H9 (cell line): ENCODE data around the gene CARMIL3. TPM values are rescaled to one million over a fixed set of nuclear protein-coding genes. Genes with fewer than 3 reads are reported as not detected.

ENCODE experiments used
- DNase-seq: peaks from one replicate; pipeline ENCODE4 v3.0.0-alpha.2; 2017
- H2AFZ ChIP-seq: one replicate; pipeline ENCODE4 v1.6.1; 2013; ENCODE audit warnings: mild to moderate bottlenecking, low read length, control low read depth, moderate library complexity
- H2AK5ac ChIP-seq: 2 replicates; pipeline ENCODE4 v1.6.1; 2013; ENCODE audit warnings: low read length, control low read depth, mixed read lengths; ENCODE audit not compliant: insufficient read length
- H2BK120ac ChIP-seq: one replicate; pipeline ENCODE4 v1.6.1; 2013; ENCODE audit warnings: low read depth, mild to moderate bottlenecking, low read length, control low read depth, inconsistent platforms; ENCODE audit not compliant: poor library complexity, severe bottlenecking
- H2BK12ac ChIP-seq: 2 replicates; pipeline ENCODE4 v1.6.1; 2013; ENCODE audit warnings: low read length, control low read depth, mixed read lengths, low read depth; ENCODE audit not compliant: insufficient read length
- H2BK15ac ChIP-seq: 2 replicates; pipeline ENCODE4 v1.6.1; 2013; ENCODE audit warnings: low read depth, low read length, control low read depth
- H2BK20ac ChIP-seq: one replicate; pipeline ENCODE4 v1.6.1; 2013; ENCODE audit warnings: low read depth, mild to moderate bottlenecking, low read length, control low read depth, inconsistent platforms; ENCODE audit not compliant: poor library complexity, severe bottlenecking
- H2BK5ac ChIP-seq: 2 replicates; pipeline ENCODE4 v1.6.1; 2013; ENCODE audit warnings: low read length, control low read depth, mixed read lengths; ENCODE audit not compliant: insufficient read length
- H3K14ac ChIP-seq: 2 replicates; pipeline ENCODE4 v1.6.1; 2013; ENCODE audit warnings: low read length, control low read depth; ENCODE audit not compliant: insufficient read depth
- H3K18ac ChIP-seq: 2 replicates; pipeline ENCODE4 v1.6.1; 2013; ENCODE audit warnings: low read depth, mild to moderate bottlenecking, mixed read lengths, low read length, control low read depth; ENCODE audit not compliant: insufficient read length
- H3K23ac ChIP-seq: 2 replicates; pipeline ENCODE4 v1.6.1; 2013; ENCODE audit warnings: low read length, control low read depth, mixed read lengths, low read depth; ENCODE audit not compliant: insufficient read length
- H3K23me2 ChIP-seq: 2 replicates; pipeline ENCODE4 v1.6.1; 2013; ENCODE audit warnings: low read depth, mild to moderate bottlenecking, mixed read lengths, low read length, control low read depth; ENCODE audit not compliant: insufficient read length, poor library complexity, severe bottlenecking
- H3K27ac ChIP-seq: 2 replicates; pipeline ENCODE4 v1.5.1; 2013; ENCODE audit warnings: low read length, control low read depth, mixed read lengths, low read depth; ENCODE audit not compliant: insufficient read length
- H3K27me3 ChIP-seq: 2 replicates; pipeline ENCODE4 v1.6.1; 2013; ENCODE audit warnings: low read length, control low read depth, inconsistent platforms; ENCODE audit not compliant: insufficient read depth
- H3K4ac ChIP-seq: 2 replicates; pipeline ENCODE4 v1.6.1; 2013; ENCODE audit warnings: low read depth, mild to moderate bottlenecking, control low read depth, inconsistent platforms, low read length, moderate library complexity
- H3K4me1 ChIP-seq: 2 replicates; pipeline ENCODE4 v1.6.1; 2013; ENCODE audit warnings: low read length, control low read depth, inconsistent platforms; ENCODE audit not compliant: insufficient read depth
- H3K4me2 ChIP-seq: 2 replicates; pipeline ENCODE4 v1.6.1; 2013; ENCODE audit warnings: low read length, control low read depth, mixed read lengths; ENCODE audit not compliant: insufficient read length, insufficient read depth
- H3K56ac ChIP-seq: 2 replicates; pipeline ENCODE4 v1.6.1; 2013; ENCODE audit warnings: low read depth, mild to moderate bottlenecking, mixed read lengths, low read length, control low read depth; ENCODE audit not compliant: insufficient read length
- H3K79me1 ChIP-seq: 2 replicates; pipeline ENCODE4 v1.6.1; 2013; ENCODE audit warnings: low read depth, mild to moderate bottlenecking, moderate library complexity, low read length, control low read depth, inconsistent platforms; ENCODE audit not compliant: insufficient read depth, poor library complexity, severe bottlenecking
- H3K79me2 ChIP-seq: 2 replicates; pipeline ENCODE4 v1.6.1; 2013; ENCODE audit warnings: low read length, control low read depth, inconsistent platforms; ENCODE audit not compliant: insufficient read depth
- H3K9ac ChIP-seq: 2 replicates; pipeline ENCODE4 v1.6.1; 2013; ENCODE audit warnings: low read length, control low read depth, mixed read lengths; ENCODE audit not compliant: insufficient read length; ENCODE audit errors: extremely low read depth
- H3K9me3 ChIP-seq: one replicate; pipeline ENCODE4 v1.6.1; 2013; ENCODE audit warnings: low read depth, low read length, inconsistent platforms; ENCODE audit not compliant: control insufficient read depth
- H3T11ph ChIP-seq: one replicate; pipeline ENCODE4 v1.6.1; 2013; ENCODE audit warnings: mild to moderate bottlenecking, low read length, control low read depth, inconsistent platforms
- H4K20me1 ChIP-seq: one replicate; pipeline ENCODE4 v1.6.1; 2013; ENCODE audit not compliant: control insufficient read depth, insufficient read length, insufficient read depth
- H4K5ac ChIP-seq: 2 replicates; pipeline ENCODE4 v1.6.1; 2013; ENCODE audit warnings: low read depth, mild to moderate bottlenecking, mixed read lengths, low read length, control low read depth; ENCODE audit not compliant: insufficient read length
- H4K8ac ChIP-seq: replicated peaks from 2 replicates; pipeline ENCODE4 v1.6.1; 2013; ENCODE audit warnings: low read length, control low read depth, mixed read lengths, low read depth; ENCODE audit not compliant: insufficient read length
- H4K91ac ChIP-seq: 2 replicates; pipeline ENCODE4 v1.6.1; 2013; ENCODE audit warnings: low read depth, mild to moderate bottlenecking, moderate library complexity, mixed read lengths, low read length, control low read depth; ENCODE audit not compliant: insufficient read length
- H3K27ac Mint-ChIP-seq, 3 experiments: 2 replicates in 2 of 3; 3 replicates in 1 of 3; pipeline ENCODE4 v1.8.0; 2020 to 2021; ENCODE audit warnings: mixed read lengths in 3 of 3, mild to moderate bottlenecking in 1 of 3, moderate library complexity in 1 of 3
- H3K27me3 Mint-ChIP-seq: 2 replicates; pipeline ENCODE4 v1.8.0; 2021; ENCODE audit warnings: low read depth, mild to moderate bottlenecking, moderate library complexity, mixed read lengths
- H3K36me3 Mint-ChIP-seq, 3 experiments: 2 replicates in 2 of 3; 3 replicates in 1 of 3; pipeline ENCODE4 v1.8.0; 2020 to 2021; ENCODE audit warnings: low read depth in 3 of 3, mixed read lengths in 3 of 3; ENCODE audit not compliant: insufficient read depth in 1 of 3
- H3K4me1 Mint-ChIP-seq, 2 experiments: 2 replicates each; pipeline ENCODE4 v1.8.0; 2020; ENCODE audit warnings: mixed read lengths in 2 of 2
- H3K4me3 Mint-ChIP-seq, 2 experiments: 2 replicates in 1 of 2; 3 replicates in 1 of 2; pipeline ENCODE4 v1.8.0; 2020 to 2021; ENCODE audit warnings: mild to moderate bottlenecking in 2 of 2, mixed read lengths in 2 of 2, moderate library complexity in 1 of 2
- H3K9me3 Mint-ChIP-seq, 2 experiments: 2 replicates in 1 of 2; 3 replicates in 1 of 2; pipeline ENCODE4 v1.8.0; 2020; ENCODE audit warnings: mild to moderate bottlenecking in 2 of 2, mixed read lengths in 2 of 2, moderate library complexity in 1 of 2
- CTCF ChIP-seq: fragments of 200-600 bp; sonication (generic); conservative IDR thresholded peaks from 3 replicates; pipeline ENCODE4 v1.8.0; 2021; ENCODE audit warnings: antibody characterized with exemption, mild to moderate bottlenecking
- WGBS: extraction: QIAGEN DNeasy Blood & Tissue Kit; methylation state at CpG from one replicate; pipeline ENCODE4 v1.1.7; 2013; ENCODE audit warnings: missing lambda C conversion rate, low lambda C conversion rate, mixed read lengths; ENCODE audit not compliant: insufficient read length; ENCODE audit errors: extremely low coverage; 5-methylcytosine and 5-hydroxymethylcytosine counted together
- total RNA-seq: library from RNA; stranded (reverse); gene quantifications from 2 replicates; pipeline ENCODE4 v1.2.1, GENCODE V29; 2021

The CARMIL3 gene
- total RNA-seq, 1 experiment from 2014 or later, result 5.8 TPM

- no peak overlapping the region for H4K5ac ChIP-seq
- H2BK5ac ChIP-seq, result no peak overlapping the region
- no peak overlapping the region for H2BK120ac ChIP-seq
- H3K23me2 ChIP-seq, result peaks cover 6% of the 10 kb centered on the region
- no CpG with 5 or more reads among the region's 14 CpGs for WGBS
- H2BK20ac ChIP-seq, result no peak overlapping the region
- no peak overlapping the region for H4K8ac ChIP-seq
- no peak overlapping the region for H3T11ph ChIP-seq
- H3K18ac ChIP-seq, result peak overlapping the region; percentile 89
- no peak overlapping the region for H2AFZ ChIP-seq
- H3K4me3 Mint-ChIP-seq, result peak overlapping the region; percentile 90 to 93
- H3K79me2 ChIP-seq, result no peaks in the 10 kb centered on the region; the same call in 1 of the 2 replicates
- no peak overlapping the region for H3K56ac ChIP-seq
- DNase-seq, result no peak
- no peaks in the 10 kb centered on the region for H3K79me1 ChIP-seq
- peaks cover 0 to 2% of the 10 kb centered on the region in 2 experiments; a peak in 3 of 5 replicates for H3K9me3 Mint-ChIP-seq
- no peak for TF ChIP-seq CTCF
- H3K9me3 ChIP-seq, result no peaks in the 10 kb centered on the region
- H2BK15ac ChIP-seq, result no peak overlapping the region
- no peaks in the 10 kb centered on the region; the same call in 1 of the 2 replicates for H3K4me1 ChIP-seq
- H3K27ac ChIP-seq, result no peak overlapping the region
- peak overlapping the region; percentile 85 for H3K4me2 ChIP-seq
- peak overlapping the region; percentile 95 to 98 (median 97) for H3K27ac Mint-ChIP-seq
- H3K27me3 Mint-ChIP-seq, result peaks cover 4% of the 10 kb centered on the region
- H3K27me3 ChIP-seq, result no peaks in the 10 kb centered on the region
- peak overlapping the region; percentile 89 for H3K9ac ChIP-seq
- H4K91ac ChIP-seq, result peak overlapping the region; percentile 39
- H3K4me1 Mint-ChIP-seq, result peaks cover 21 to 37% of the 10 kb centered on the region in 2 experiments
- H3K4ac ChIP-seq, result no peak overlapping the region
- H3K36me3 Mint-ChIP-seq, result peaks cover 26 to 41% (median 30%) of the 10 kb centered on the region in 3 experiments; a peak in 6 of 7 replicates
- H4K20me1 ChIP-seq, result no peaks in the 10 kb centered on the region
- H3K14ac ChIP-seq, result peak overlapping the region; percentile 84; the same call in 1 of the 2 replicates
- H3K23ac ChIP-seq, result no peak overlapping the region
- H2AK5ac ChIP-seq, result no peak overlapping the region
- no peak overlapping the region for H2BK12ac ChIP-seq
Measured at GRCh38 chr14:24094841-24095270, 43.0 kb downstream of the CARMIL3 start.
